ENCODE measurements around the gene GLIPR2.
A peak's percentile ranks its signal among the peaks of the same experiment; 100 is the strongest.

GLIPR2 gene

GRCh38 chr9:36146651-36147050, 10.1 kb downstream of the GLIPR2 start:
- Histone ChIP-seq H3K9ac (ENCODE audit: low read depth, low read length) (no peak overlapping the region), H3K36me3 (ENCODE audit: insufficient read depth, low read length) (peaks cover 37% of the 10 kb centered on the region), H3K27me3 (ENCODE audit: control insufficient read depth, insufficient read depth, low read length) (no peaks in the 10 kb centered on the region), H3K9me3 (replicated peaks; ENCODE audit: low read length) (no peaks in the 10 kb centered on the region), H3K4me2 (ENCODE audit: low read length) (no peak overlapping the region), H3K4me3 (ENCODE audit: low read length) (no peak overlapping the region), H3K4me1 (ENCODE audit: control insufficient read depth, insufficient read depth, low read length) (peaks cover 36% of the 10 kb centered on the region)

GRCh38 chr9:36147441-36148175, 11.1 kb downstream of the GLIPR2 start:
- Histone ChIP-seq H3K4me2 (ENCODE audit: low read length) (no peak overlapping the region), H3K4me3 (ENCODE audit: low read length) (no peak overlapping the region), H3K4me1 (ENCODE audit: control insufficient read depth, insufficient read depth, low read length) (peaks cover 43% of the 10 kb centered on the region), H3K27me3 (ENCODE audit: control insufficient read depth, insufficient read depth, low read length) (no peaks in the 10 kb centered on the region), H3K36me3 (ENCODE audit: insufficient read depth, low read length) (peaks cover 31% of the 10 kb centered on the region), H3K9me3 (replicated peaks; ENCODE audit: low read length) (no peaks in the 10 kb centered on the region), H3K9ac (ENCODE audit: low read depth, low read length) (no peak overlapping the region)

GRCh38 chr9:36148311-36149051, 11.9 kb downstream of the GLIPR2 start:
- H3K36me3 ChIP-seq (ENCODE audit: insufficient read depth, low read length), result peaks cover 31% of the 10 kb centered on the region
- no peaks in the 10 kb centered on the region for H3K27me3 ChIP-seq (ENCODE audit: control insufficient read depth, insufficient read depth, low read length)
- no peaks in the 10 kb centered on the region for H3K9me3 ChIP-seq (replicated peaks; ENCODE audit: low read length)
- H3K9ac ChIP-seq (ENCODE audit: low read depth, low read length), result peak overlapping the region; percentile 45
- H3K4me3 ChIP-seq (ENCODE audit: low read length), result peak overlapping the region; percentile 27
- peak overlapping the region; percentile 69 for H3K4me2 ChIP-seq (ENCODE audit: low read length)
- H3K4me1 ChIP-seq (ENCODE audit: control insufficient read depth, insufficient read depth, low read length), result peaks cover 48% of the 10 kb centered on the region

GRCh38 chr9:36149197-36149596, 12.7 kb downstream of the GLIPR2 start:
- Histone ChIP-seq H3K36me3 (ENCODE audit: insufficient read depth, low read length) (peaks cover 26% of the 10 kb centered on the region), H3K4me2 (ENCODE audit: low read length) (peak overlapping the region; percentile 69), H3K4me3 (ENCODE audit: low read length) (peak overlapping the region; percentile 23), H3K4me1 (ENCODE audit: control insufficient read depth, insufficient read depth, low read length) (peaks cover 55% of the 10 kb centered on the region), H3K9ac (ENCODE audit: low read depth, low read length) (peak overlapping the region; percentile 45), H3K27me3 (ENCODE audit: control insufficient read depth, insufficient read depth, low read length) (no peaks in the 10 kb centered on the region), H3K9me3 (replicated peaks; ENCODE audit: low read length) (no peaks in the 10 kb centered on the region)

- peak overlapping the region; percentile 7 for H3K4me2 ChIP-seq (ENCODE audit: low read length)
- H3K36me3 ChIP-seq (ENCODE audit: insufficient read depth, low read length), result peaks cover 13% of the 10 kb centered on the region
- no peak overlapping the region for H3K4me3 ChIP-seq (ENCODE audit: low read length)
- no peaks in the 10 kb centered on the region for H3K27me3 ChIP-seq (ENCODE audit: control insufficient read depth, insufficient read depth, low read length)
- peak overlapping the region; percentile 16 for H3K9ac ChIP-seq (ENCODE audit: low read depth, low read length)
- no peaks in the 10 kb centered on the region for H3K9me3 ChIP-seq (replicated peaks; ENCODE audit: low read length)
- peaks cover 67% of the 10 kb centered on the region for H3K4me1 ChIP-seq (ENCODE audit: control insufficient read depth, insufficient read depth, low read length)
Observed at GRCh38 chr9:36150574-36151315, 14.2 kb downstream of the GLIPR2 start.

GRCh38 chr9:36151316-36152210, 15.0 kb downstream of the GLIPR2 start:
- H3K27me3 ChIP-seq (ENCODE audit: control insufficient read depth, insufficient read depth, low read length), result no peaks in the 10 kb centered on the region
- peaks cover 67% of the 10 kb centered on the region for H3K4me1 ChIP-seq (ENCODE audit: control insufficient read depth, insufficient read depth, low read length)

GRCh38 chr9:36152741-36153438, 16.4 kb downstream of the GLIPR2 start:
- Histone ChIP-seq H3K4me2 (ENCODE audit: low read length) (no peak overlapping the region), H3K4me1 (ENCODE audit: control insufficient read depth, insufficient read depth, low read length) (peaks cover 68% of the 10 kb centered on the region), H3K9me3 (replicated peaks; ENCODE audit: low read length) (no peaks in the 10 kb centered on the region), H3K9ac (ENCODE audit: low read depth, low read length) (peak overlapping the region; percentile 14), H3K27me3 (ENCODE audit: control insufficient read depth, insufficient read depth, low read length) (no peaks in the 10 kb centered on the region), H3K4me3 (ENCODE audit: low read length) (no peak overlapping the region), H3K36me3 (ENCODE audit: insufficient read depth, low read length) (peaks cover 18% of the 10 kb centered on the region)

More at GRCh38 chr9:36151316-36152210, 15.0 kb downstream of the GLIPR2 start:
- H3K4me3 ChIP-seq (ENCODE audit: low read length), result no peak overlapping the region
- peak overlapping the region; percentile 50 for H3K9ac ChIP-seq (ENCODE audit: low read depth, low read length)
- H3K9me3 ChIP-seq (replicated peaks; ENCODE audit: low read length), result no peaks in the 10 kb centered on the region
- peak overlapping the region; percentile 33 for H3K4me2 ChIP-seq (ENCODE audit: low read length)
- peaks cover 16% of the 10 kb centered on the region for H3K36me3 ChIP-seq (ENCODE audit: insufficient read depth, low read length)

- no peaks in the 10 kb centered on the region for H3K27me3 ChIP-seq (ENCODE audit: control insufficient read depth, insufficient read depth, low read length)
Observed at GRCh38 chr9:36153746-36154145, 17.2 kb downstream of the GLIPR2 start.

GRCh38 chr9:36154331-36154952, 17.9 kb downstream of the GLIPR2 start:
- Histone ChIP-seq H3K27me3 (ENCODE audit: control insufficient read depth, insufficient read depth, low read length) (no peaks in the 10 kb centered on the region), H3K4me2 (ENCODE audit: low read length) (peak overlapping the region; percentile 56), H3K4me1 (ENCODE audit: control insufficient read depth, insufficient read depth, low read length) (peaks cover 67% of the 10 kb centered on the region), H3K9ac (ENCODE audit: low read depth, low read length) (peak overlapping the region; percentile 77), H3K4me3 (ENCODE audit: low read length) (peak overlapping the region; percentile 28), H3K9me3 (replicated peaks; ENCODE audit: low read length) (no peaks in the 10 kb centered on the region), H3K36me3 (ENCODE audit: insufficient read depth, low read length) (peaks cover 18% of the 10 kb centered on the region)

More at GRCh38 chr9:36153746-36154145, 17.2 kb downstream of the GLIPR2 start:
- Histone ChIP-seq H3K4me3 (ENCODE audit: low read length) (no peak overlapping the region), H3K4me1 (ENCODE audit: control insufficient read depth, insufficient read depth, low read length) (peaks cover 70% of the 10 kb centered on the region), H3K36me3 (ENCODE audit: insufficient read depth, low read length) (peaks cover 18% of the 10 kb centered on the region), H3K9me3 (replicated peaks; ENCODE audit: low read length) (no peaks in the 10 kb centered on the region), H3K4me2 (ENCODE audit: low read length) (peak overlapping the region; percentile 56), H3K9ac (ENCODE audit: low read depth, low read length) (peak overlapping the region; percentile 77)

- H3K4me1 ChIP-seq (ENCODE audit: control insufficient read depth, insufficient read depth, low read length), result peaks cover 65% of the 10 kb centered on the region
Observed at GRCh38 chr9:36156116-36156515, 19.6 kb downstream of the GLIPR2 start.

More at GRCh38 chr9:36156116-36156515, 19.6 kb downstream of the GLIPR2 start:
- Histone ChIP-seq H3K4me3 (ENCODE audit: low read length) (no peak overlapping the region), H3K36me3 (ENCODE audit: insufficient read depth, low read length) (peaks cover 12% of the 10 kb centered on the region), H3K9me3 (replicated peaks; ENCODE audit: low read length) (no peaks in the 10 kb centered on the region), H3K27me3 (ENCODE audit: control insufficient read depth, insufficient read depth, low read length) (no peaks in the 10 kb centered on the region), H3K9ac (ENCODE audit: low read depth, low read length) (no peak overlapping the region), H3K4me2 (ENCODE audit: low read length) (no peak overlapping the region)
